Measurements from ENCODE around the gene FAM181B. TPM values are rescaled to one million over a fixed set of nuclear protein-coding genes. Genes with fewer than 3 reads are reported as not detected.

FAM181B gene
- total and polyA plus RNA-seq, 2 donors (not counting 1 experiment from before 2014, with no cell fraction given), result 0.17 TPM; not detected in 1

DNA sequence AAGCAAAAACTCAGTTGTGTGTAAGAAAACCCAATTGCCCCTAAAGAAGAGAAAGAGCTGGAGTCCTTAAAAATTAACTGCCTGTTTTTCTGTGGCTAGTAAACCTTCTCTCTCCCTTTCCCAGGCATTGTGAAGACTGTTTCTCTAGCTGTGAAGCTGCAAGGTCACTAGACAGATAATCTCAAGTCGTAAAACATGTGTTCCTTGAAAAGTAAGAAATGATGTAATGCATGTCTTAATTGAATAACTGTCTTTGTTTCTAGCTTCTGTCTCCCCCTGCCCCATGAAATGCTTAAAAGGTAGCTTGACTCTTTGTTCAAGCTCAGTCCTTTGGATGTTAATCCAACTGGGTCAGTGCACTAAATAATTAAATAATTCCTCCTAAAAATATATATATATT, 29.5 kb upstream of the FAM181B start:
- H3K27me3 ChIP-seq (ENCODE audit: control insufficient read depth, insufficient read depth, low read length), result no peaks in the 10 kb centered on the region
- no peaks in the 10 kb centered on the region for H3K4me1 ChIP-seq (ENCODE audit: control insufficient read depth, extremely low read depth, insufficient read depth, low read length)
- no peak overlapping the region for H3K9ac ChIP-seq (ENCODE audit: insufficient read depth, low read length)
- no peak overlapping the region for H3K4me3 ChIP-seq (replicated peaks in 1 of 4; ENCODE audit: control extremely low read depth in 1 of 4, insufficient read depth in 1 of 4, low read depth in 3 of 4, low read length in 4 of 4)
- TF ChIP-seq, protein P1, sequence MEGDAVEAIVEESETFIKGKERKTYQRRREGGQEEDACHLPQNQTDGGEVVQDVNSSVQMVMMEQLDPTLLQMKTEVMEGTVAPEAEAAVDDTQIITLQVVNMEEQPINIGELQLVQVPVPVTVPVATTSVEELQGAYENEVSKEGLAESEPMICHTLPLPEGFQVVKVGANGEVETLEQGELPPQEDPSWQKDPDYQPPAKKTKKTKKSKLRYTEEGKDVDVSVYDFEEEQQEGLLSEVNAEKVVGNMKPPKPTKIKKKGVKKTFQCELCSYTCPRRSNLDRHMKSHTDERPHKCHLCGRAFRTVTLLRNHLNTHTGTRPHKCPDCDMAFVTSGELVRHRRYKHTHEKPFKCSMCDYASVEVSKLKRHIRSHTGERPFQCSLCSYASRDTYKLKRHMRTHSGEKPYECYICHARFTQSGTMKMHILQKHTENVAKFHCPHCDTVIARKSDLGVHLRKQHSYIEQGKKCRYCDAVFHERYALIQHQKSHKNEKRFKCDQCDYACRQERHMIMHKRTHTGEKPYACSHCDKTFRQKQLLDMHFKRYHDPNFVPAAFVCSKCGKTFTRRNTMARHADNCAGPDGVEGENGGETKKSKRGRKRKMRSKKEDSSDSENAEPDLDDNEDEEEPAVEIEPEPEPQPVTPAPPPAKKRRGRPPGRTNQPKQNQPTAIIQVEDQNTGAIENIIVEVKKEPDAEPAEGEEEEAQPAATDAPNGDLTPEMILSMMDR (conservative IDR thresholded peaks at IDR 0.05 in 1 of 2, IDR thresholded peaks at IDR 0.05 in 1 of 2; ENCODE audit: low read depth in 1 of 2, low read length in 2 of 2), result no peak
- TF ChIP-seq EZH2 (IDR thresholded peaks at IDR 0.05; ENCODE audit: low read length, missing control alignments), result no peak
- H3K79me2 ChIP-seq (ENCODE audit: control insufficient read depth, insufficient read depth, low read length), result no peaks in the 10 kb centered on the region
- no peak overlapping the region for H2AFZ ChIP-seq (ENCODE audit: low read length)
- H3K9me3 ChIP-seq (ENCODE audit: control insufficient read depth, insufficient read depth, low read depth, low read length), result no peaks in the 10 kb centered on the region
- H3K36me3 ChIP-seq (ENCODE audit: control insufficient read depth, insufficient read depth, low read length), result no peaks in the 10 kb centered on the region
- no peak overlapping the region for H3K4me2 ChIP-seq (ENCODE audit: extremely low read depth, insufficient read depth, low read length)
- DNase-seq (ENCODE audit: low read depth in 2 of 2), result no peak
- H3K27ac ChIP-seq (ENCODE audit: insufficient read depth, low read length), result no peak overlapping the region
- H4K20me1 ChIP-seq (ENCODE audit: control insufficient read depth, extremely low read depth, insufficient read depth, low read length), result no peaks in the 10 kb centered on the region

DNA sequence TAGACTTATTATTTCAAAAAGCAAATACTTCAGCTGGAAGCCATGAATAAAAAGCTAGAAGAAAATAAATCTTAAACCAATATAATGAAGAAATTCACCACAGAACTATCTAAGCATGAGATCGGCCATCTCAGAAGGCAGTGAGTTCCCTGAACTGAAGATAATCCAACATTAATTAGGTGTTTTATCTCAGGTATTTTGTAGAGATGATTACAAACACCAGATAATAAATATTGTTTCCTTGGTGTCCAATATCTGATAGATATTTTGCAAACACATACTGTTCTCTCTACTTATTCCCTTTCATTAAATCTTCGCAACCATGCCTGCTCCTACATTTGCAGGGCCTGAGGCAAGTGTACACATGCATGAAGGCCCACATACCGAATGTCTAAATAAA, 26.0 kb upstream of the FAM181B start:
- Histone ChIP-seq H3K36me3 (ENCODE audit: control insufficient read depth, insufficient read depth, low read length) (no peaks in the 10 kb centered on the region), H3K4me3 (replicated peaks in 1 of 4; ENCODE audit: control extremely low read depth in 1 of 4, insufficient read depth in 1 of 4, low read depth in 3 of 4, low read length in 4 of 4) (no peak overlapping the region), H3K4me2 (ENCODE audit: extremely low read depth, insufficient read depth, low read length) (no peak overlapping the region), H3K9me3 (ENCODE audit: control insufficient read depth, insufficient read depth, low read depth, low read length) (no peaks in the 10 kb centered on the region), H3K27ac (ENCODE audit: insufficient read depth, low read length) (no peak overlapping the region), H3K9ac (ENCODE audit: insufficient read depth, low read length) (no peak overlapping the region), H3K79me2 (ENCODE audit: control insufficient read depth, insufficient read depth, low read length) (no peaks in the 10 kb centered on the region), H4K20me1 (ENCODE audit: control insufficient read depth, extremely low read depth, insufficient read depth, low read length) (no peaks in the 10 kb centered on the region), H3K4me1 (ENCODE audit: control insufficient read depth, extremely low read depth, insufficient read depth, low read length) (no peaks in the 10 kb centered on the region), H3K27me3 (ENCODE audit: control insufficient read depth, insufficient read depth, low read length) (no peaks in the 10 kb centered on the region), H2AFZ (ENCODE audit: low read length) (no peak overlapping the region)
- DNase-seq (ENCODE audit: low read depth in 2 of 2), result no peak
- TF ChIP-seq, protein P1 (conservative IDR thresholded peaks at IDR 0.05 in 1 of 2, IDR thresholded peaks at IDR 0.05 in 1 of 2; ENCODE audit: low read depth in 1 of 2, low read length in 2 of 2), result no peak
- TF ChIP-seq EZH2 (IDR thresholded peaks at IDR 0.05; ENCODE audit: low read length, missing control alignments), result no peak

DNA sequence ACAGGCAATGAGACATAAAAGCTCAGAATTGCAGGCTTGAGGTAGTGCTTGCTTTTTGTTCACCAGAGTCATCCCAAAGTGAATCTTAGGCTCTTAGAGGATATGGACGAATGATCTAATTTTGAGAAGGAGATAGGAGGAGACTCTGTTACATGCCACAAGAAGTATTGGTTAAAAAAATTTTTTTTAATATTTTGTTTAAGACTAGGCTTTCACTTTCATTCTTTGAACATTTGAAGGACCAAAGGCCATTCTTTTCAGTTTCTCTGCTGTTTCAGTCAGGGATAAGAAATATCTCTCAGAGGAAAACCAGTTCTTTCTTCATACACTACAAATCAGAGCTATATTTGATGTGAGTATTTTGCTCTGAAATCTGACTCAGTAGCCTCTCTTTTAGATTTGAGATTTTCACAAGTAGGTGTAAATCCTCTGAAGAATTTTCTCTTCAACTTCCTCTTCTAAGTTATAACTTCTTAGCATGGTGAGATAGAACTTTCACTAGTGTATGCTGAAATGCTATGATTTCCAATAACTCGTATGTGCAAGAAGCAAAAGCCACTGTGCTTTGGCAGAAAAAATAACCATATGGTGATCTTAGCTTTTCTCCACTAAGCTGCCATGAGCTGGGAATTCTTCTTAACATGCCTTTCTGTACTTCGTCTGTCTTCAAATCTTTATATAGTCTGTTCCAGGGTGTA, 24.1 kb upstream of the FAM181B start:
- Histone ChIP-seq H3K36me3 (ENCODE audit: control insufficient read depth, insufficient read depth, low read length) (no peaks in the 10 kb centered on the region), H3K4me1 (ENCODE audit: control insufficient read depth, extremely low read depth, insufficient read depth, low read length) (no peaks in the 10 kb centered on the region), H3K9ac (ENCODE audit: insufficient read depth, low read length) (no peak overlapping the region), H3K4me3 (replicated peaks in 1 of 4; ENCODE audit: control extremely low read depth in 1 of 4, insufficient read depth in 1 of 4, low read depth in 3 of 4, low read length in 4 of 4) (no peak overlapping the region), H3K4me2 (ENCODE audit: extremely low read depth, insufficient read depth, low read length) (no peak overlapping the region), H3K9me3 (ENCODE audit: control insufficient read depth, insufficient read depth, low read depth, low read length) (no peaks in the 10 kb centered on the region), H3K79me2 (ENCODE audit: control insufficient read depth, insufficient read depth, low read length) (no peaks in the 10 kb centered on the region), H3K27me3 (ENCODE audit: control insufficient read depth, insufficient read depth, low read length) (no peaks in the 10 kb centered on the region), H2AFZ (ENCODE audit: low read length) (no peak overlapping the region), H3K27ac (ENCODE audit: insufficient read depth, low read length) (no peak overlapping the region), H4K20me1 (ENCODE audit: control insufficient read depth, extremely low read depth, insufficient read depth, low read length) (no peaks in the 10 kb centered on the region)
- no peak for TF ChIP-seq EZH2 (IDR thresholded peaks at IDR 0.05; ENCODE audit: low read length, missing control alignments)
- TF ChIP-seq, protein P1 (conservative IDR thresholded peaks at IDR 0.05 in 1 of 2, IDR thresholded peaks at IDR 0.05 in 1 of 2; ENCODE audit: low read depth in 1 of 2, low read length in 2 of 2), result no peak
- no peak for DNase-seq (ENCODE audit: low read depth in 2 of 2)

Data from fibroblast of lung (primary cell).